Measurements from ENCODE around the gene PLA2G6.
A peak's percentile ranks its signal among the peaks of the same experiment; 100 is the strongest.
"Not testable (repeated sequence)": the region's sequence is repeated elsewhere in the genome, so short reads cannot be mapped to it uniquely, and the experiment has no call there.

PLA2G6 gene

DNA sequence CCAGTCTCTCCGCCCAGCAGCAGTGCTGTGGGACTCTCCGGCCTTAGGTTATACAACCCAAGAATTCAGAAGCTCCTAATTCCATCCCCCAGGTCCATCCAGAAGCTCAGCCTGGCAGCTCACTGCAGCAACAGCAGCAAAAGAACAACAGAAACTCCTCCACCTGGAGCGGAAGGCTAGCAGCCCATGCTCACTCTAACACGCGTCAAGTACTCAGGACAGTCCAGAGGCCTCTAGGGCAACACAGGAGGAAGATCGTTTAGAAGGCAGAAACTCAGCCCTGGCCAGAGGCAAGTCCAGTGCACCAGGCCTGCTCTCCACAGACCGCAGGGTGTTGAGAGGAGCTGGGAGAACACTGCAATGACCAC lies 17.1 kb downstream of the PLA2G6 start:
- no peak for DNase-seq

DNA sequence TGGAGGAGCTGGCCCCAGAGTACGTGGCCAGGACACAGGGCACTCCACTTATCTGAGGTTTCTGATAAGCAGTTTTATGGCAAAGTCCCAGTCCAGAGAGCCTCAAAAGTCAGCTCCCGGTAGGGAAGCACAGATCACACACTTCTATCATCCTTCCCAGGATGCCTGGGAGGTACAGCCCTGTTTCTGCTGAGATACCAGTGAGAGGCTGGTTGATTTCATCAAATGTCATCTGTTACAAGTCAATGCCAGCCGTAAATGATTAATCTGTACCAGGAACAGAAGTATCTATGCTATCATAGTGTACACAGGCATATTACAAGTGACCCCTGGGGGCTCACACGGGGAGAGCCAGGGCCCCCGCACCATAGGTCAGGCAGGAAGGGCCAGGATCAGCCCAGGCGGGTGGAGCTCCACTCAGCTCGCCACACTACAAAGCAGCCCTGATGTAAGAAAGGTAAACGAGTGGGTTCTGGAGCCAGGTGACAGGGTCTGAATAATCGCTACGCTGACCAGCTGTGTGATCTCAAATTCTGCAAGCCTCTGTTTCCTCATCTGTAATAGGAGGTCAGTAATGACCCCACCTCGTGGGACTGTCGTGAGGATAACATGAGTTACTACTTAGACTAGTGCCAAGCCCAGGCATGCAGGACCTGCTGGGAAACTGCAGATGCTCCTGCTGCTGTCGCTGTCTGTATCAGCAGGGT lies 17.6 kb downstream of the PLA2G6 start:
- DNase-seq: no peak

DNA sequence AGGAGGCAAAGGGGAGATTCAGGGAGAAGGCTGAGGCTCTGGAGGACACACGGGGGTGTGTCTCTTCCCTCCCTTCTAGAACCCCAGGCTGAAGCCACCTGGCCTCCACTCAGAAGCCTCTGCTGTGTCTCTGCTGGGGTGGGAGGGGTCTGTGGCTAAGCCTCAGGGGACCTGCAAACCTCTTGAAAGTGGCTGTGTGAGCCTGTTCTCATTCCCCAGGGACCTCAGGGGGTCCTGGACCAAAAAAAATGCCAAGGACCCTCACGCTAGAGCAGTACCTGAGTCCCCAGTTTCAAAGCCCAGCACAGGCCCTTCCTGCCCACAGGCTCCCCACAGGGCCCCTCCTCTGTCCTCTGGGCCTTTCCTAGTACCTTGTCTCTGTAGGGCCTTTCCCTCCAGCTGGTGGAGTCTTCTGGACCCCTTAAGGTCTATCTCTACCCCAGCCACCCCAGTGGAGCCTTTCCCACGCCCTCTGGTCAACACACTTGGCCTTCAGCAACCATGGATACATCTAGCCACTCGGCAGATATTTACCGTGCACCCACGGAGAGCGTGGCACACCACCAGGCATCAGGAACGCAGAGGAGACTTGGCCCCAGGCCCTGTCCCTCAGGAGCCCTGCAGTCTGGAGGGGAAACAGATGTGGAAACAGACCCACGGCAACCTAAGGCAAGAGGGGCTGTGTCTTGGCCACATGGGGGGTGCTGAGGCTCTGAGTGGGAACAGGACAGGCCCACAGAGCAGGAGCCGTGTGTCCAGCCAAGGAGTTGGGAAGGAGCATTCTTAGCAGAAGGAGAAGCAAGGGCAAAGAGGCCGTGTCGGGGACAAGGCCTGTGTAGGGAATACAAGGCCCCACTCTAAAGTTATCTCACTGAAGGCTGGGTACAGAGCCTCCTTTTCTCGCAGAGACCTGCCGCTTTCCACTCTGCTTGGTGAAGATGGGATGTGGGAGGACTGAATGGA lies 18.5 kb downstream of the PLA2G6 start:
- DNase-seq: no peak

DNA sequence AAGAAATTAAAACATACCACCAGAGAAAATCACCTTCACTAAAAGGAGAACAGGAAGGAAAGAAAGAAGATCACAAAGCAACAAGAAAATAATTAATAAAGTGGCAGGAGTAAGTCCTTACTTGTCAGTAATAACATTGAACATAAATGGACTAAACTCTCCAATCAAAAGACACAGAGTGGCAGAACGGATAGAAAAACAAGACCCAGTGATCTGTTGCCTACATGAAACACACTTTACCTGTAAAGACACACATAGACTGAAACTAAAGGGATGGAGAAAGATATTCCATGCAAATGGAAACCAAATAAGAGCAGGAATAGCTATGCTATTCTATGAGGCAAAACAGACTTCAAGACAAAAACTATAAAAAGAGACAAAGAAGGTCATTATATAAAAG lies 25.9 kb downstream of the PLA2G6 start:
- DNase-seq: no peak

DNA sequence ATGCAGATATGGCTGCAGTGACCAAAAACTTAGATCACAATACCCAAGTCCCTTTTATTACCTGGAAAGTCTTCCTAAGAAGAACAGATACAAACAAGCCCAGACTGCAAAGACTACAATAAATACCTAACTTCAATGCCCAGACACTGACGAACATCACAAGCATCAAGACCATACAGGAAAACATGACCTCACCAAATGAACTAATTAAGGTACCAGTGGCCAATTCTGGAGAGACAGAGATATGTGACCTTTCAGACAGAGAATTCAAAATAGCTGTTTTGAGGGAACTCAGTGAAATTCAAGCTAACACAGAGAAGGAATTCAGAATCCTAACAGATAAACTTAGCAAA lies 27.1 kb downstream of the PLA2G6 start:
- not testable (repeated sequence) for DNase-seq

DNA sequence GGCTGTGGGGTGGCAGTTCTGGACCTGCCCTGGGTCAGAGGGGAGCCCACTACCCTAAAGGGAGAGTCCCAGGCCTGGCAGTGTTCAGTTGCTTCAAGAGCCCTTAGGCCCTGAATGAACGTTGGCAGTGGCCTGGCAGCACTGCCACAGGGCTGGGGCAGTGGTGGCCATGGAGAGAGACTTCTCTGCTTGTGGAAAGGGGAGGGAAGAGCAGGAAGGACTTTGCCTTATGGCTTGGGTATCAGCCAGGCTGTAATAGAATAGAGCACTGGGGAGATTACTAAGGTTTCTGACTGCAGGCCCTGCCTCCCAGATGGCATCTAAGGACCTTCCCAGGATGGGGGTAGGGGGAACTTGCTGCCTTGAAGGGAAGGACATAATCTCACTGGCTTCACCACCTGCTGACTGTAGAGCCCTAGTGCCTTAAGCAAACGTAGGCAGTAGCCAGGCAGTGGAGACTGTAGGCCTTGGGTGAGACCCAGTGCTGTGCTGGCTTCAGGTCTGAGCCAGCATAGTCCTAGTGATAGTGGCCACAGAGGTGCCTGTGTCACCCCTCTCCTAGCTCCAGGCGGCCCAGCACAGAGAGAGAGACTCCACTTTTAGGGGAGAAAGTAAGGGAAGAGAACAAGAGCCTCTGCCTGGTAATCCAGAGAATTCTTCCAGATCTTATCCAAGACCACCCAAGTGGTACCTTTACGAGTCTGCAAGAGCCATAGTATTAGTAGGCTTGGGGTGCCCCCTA lies 27.6 kb downstream of the PLA2G6 start:
- no peak for DNase-seq

DNA sequence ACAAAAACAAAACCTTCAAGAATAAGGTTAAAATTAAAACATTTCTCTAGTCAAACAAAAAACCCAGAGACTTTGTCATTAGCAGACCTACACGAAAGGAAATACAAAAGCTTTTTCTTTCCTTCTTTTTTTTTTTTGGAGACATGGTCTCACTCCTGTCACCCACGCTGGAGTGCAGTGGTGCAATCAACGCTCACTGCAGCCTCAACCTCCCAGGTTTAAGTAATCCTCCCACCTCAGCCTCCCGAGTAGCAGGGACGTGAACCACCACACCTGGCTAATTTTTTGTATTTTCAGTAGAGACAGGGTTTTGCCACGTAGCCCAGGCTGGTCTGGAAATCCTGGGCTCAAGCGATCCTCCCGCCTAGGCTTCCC lies 30.5 kb downstream of the PLA2G6 start:
- no peak for DNase-seq

DNA sequence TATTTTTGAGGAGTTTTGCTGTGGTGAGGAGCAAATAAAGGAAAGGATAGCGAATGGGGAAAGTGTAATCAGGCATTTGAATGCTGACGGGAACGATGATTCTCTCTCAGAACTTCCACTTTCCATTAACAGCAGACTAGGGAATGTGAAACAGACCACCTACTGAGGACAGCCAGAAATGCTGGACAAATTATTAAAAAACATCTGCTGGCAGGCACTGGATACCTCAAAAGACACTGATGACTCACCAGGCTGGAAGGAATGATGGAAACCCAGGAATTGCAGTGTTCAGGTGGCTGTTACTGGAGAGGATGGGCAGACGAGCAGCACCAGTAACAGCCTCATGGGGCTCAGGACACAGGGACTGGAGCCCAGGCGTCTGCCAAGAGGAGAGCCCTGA lies 33.4 kb downstream of the PLA2G6 start:
- DNase-seq: peak; percentile 74

DNA sequence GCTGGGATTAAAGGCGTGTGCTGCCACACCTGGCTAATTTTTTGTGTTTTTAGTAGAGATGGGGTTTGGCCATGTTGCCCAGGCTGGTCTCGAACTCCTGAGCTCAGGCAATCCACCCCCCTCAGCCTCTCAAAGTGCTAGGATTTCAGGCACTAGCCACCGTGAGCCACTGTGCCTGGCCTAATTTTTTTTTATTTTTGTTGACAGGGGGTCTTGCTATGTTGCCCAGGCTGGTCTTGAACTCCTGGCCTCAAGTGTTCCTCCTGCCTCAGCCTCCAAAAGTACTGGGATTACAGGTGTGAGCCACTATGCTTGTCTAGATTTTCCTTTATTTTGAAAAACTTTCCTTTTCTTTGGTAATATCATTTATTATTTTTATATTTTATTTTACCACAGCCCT lies 35.5 kb downstream of the PLA2G6 start:
- not testable (repeated sequence) for DNase-seq

DNA sequence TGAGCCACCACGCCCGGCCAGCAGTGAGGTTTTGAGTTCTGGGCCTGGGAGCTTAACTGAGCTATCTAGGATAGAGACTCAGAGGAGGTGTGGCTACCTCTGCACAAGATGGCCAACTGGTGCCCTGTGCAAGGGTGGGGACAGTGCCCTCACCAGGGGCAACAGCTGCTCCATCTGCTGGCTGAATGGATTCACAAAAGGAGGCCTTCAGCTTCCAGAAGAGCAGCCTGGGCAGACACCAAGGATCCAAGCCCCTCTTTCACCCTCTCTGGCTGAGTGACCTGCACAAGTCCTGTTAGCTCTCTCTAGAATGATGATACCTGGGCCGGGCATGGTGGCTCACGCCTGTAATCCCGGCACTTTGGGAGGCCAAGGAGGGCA lies 37.6 kb downstream of the PLA2G6 start:
- no peak for DNase-seq

DNA sequence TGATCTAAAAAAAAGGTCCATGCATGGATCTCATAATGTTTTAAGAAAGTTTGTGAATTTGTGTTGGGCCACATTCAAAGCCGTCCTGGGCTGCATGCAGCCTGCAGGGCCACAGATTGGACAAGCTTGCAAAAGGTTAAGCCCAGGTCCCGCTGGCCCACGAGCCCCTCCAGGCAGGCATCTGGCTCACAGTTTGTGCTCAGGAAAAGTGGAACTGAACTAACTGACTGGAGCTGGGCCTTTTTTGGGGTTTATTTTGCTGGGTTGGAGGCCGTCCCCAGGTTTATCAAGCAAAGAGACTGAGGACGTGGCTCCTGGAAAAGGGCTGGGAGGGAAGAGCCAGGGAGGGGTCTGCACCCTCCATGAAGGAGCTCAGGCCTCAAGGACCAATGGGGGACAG lies 39.0 kb downstream of the PLA2G6 start:
- DNase-seq: no peak

DNA sequence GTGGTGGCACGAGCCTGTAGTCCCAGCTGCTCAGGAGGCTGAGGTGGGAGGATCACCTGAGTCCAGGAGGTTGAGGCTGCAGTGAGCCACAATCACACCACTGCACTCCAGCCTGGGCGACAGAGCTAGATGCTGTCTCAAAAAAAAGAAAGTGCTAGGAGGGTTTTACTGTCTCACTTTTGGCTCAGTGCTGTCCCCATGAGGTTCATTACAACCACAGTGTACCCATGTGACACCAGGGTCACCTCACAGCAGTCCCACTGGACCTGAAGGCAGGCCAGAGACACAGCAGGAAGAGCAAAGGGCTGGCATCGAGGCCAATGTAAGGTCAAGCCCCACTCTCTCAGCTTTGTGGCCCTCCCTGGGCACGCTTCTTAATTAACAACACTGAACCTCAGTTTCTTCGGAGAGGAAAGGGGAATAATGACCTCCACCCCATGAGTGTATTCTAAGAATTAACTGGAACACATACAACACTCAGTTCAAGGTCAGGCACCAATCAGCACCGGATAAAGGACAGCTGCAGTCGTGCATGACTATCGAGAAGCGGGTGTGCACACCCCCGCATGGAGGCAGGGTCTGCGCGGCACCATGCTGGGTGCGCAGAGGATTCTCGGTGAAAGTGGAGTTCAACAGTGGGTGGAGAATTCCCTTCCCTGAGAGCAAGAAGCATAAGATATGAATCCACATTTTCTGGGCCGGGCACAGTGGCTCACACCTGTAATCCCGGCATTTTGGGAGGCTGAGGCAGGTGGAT lies 40.2 kb downstream of the PLA2G6 start:
- no peak for DNase-seq

DNA sequence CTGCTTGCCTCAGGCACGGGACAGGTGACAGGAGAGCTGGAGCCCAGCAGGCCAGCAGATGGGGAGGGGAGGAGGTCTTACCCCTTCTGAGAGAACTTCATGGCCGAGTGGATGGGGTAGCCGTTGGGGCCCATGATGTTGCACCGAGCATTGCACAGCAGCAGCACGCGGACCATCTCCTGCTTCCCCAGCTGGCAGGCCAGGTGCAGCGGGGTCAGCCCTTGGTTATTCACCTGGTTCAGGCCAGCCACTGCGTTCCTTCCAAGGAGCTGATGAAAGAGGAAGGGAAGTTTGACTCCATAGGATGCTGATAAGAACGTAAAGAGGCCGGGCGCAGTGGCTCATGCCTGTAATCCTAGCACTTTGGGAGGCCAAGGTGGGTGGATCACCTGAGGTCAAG lies 41.7 kb downstream of the PLA2G6 start:
- DNase-seq: no peak

DNA sequence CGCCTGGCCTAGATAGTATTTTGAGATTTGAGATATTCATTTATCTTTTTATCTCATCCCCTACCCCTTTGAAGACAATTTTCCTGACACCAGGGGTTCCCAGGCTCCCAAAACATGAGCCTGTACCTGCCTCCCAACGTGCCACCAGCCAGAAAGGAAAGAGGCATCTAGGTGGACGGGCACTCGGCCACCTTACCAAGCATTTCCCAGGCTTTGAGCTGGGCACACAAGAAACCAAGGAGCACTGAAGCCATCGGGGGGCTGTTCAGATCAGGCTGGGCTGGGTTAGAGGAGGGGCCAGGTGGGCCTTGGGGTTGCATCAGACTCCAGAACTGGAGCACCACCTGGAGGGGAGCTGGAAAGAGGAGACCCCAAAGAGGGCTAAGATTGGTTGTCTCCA lies 42.7 kb downstream of the PLA2G6 start:
- no peak for DNase-seq

DNA sequence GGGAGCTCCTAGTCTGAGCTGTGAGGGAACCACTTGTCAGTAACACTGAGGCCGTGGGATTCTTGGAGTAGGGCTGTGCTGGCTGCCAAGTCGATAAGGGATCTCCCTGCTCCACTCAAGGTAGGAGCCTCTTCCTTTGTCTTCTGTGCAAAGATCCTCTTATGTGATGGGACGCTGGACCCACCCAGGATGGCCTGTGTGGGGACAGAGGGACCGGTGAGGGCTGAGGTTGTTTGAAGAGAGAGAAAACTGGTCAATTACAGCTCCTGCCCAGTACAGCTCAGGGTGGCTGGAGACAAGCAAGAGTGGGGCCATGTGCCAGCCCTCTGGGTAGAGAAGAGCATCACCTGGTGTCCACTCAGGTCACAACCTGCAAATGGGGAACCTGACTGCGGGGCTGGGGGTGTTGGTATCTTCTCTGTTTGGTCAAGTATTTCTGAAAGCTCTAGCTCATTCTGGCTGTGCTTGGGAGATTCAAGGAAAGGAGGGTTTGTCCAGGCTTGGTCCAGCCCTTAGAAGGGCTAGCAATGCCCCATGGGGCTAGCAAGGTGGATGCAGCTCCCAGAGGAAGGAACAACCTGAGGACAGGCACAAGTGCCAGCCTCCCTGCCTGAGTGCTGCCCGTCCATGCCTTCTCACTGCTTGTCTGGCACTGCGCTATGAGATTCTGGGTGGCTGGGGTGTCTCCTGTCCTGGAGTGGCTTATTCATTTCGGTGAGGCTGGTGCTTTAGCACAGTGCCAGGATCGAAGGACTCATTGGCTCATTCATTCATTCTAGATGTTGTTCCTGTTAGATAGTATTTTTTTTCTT lies 43.5 kb downstream of the PLA2G6 start:
- no peak for DNase-seq

DNA sequence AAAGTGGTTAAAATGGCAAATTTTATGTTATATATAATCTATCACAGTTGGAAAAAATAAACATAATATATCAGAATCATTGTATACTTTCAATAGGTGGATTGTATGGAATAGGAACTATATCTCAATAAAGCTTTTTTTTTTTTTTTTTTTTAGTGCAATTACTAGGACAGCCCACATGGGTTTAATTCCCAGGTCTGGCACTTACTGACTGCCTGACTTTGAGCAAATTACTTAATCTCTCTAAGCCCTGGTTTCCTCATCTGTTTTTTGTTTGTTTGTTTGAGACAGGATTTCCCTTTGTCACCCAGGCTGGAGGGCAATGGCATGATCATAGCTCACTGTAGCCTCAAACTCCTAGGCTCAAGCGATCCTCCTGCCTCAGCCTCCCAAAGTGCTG lies 45.0 kb downstream of the PLA2G6 start:
- DNase-seq: no peak

DNA sequence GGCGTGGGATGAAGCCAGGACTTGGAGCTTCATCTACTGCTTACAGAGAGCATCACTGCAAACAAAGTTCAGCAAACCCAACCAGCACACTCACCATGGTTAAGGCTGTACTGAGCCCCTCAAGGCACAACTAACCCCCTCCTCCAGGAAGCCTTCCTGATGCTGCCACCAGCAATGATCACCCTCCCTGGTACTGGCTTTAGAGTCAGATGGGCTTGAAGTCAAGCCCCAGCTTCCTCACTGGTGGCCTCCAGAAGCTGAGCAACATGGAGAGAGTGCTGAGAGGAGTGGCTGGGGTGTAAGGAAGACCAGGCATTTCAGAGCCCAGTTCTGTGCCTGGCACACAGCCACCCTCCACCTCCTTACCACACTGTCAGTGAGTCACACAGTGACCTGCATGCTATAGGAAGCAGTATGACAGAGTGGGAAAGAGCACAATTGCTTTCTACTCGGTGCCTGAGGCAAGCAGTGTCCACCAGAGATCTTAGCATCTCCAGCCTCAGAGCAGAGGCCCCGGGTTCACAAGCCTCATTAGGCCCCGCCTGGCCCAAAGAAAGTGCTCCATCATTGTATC lies 46.4 kb downstream of the PLA2G6 start:
- peak; percentile 84 for DNase-seq

DNA sequence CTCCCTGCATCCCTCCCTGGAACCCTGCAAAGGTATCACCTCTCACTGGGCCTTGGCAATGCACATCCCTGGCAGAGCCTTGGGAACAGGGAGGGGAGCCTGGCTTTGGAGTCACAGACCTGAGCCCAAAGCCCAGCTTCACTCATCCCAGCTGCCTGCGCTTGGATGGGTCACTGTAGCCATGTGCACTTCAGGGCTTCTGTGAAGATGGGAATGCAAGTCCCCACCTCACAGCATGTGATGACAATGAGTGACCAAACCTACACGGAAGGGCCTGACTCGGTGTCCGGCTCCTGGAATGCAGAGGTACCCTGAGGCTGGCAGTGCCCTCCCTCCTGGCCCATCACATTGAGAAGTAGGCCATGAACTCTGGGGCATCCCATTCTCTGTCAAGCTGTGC lies 48.3 kb downstream of the PLA2G6 start:
- DNase-seq: no peak

DNA sequence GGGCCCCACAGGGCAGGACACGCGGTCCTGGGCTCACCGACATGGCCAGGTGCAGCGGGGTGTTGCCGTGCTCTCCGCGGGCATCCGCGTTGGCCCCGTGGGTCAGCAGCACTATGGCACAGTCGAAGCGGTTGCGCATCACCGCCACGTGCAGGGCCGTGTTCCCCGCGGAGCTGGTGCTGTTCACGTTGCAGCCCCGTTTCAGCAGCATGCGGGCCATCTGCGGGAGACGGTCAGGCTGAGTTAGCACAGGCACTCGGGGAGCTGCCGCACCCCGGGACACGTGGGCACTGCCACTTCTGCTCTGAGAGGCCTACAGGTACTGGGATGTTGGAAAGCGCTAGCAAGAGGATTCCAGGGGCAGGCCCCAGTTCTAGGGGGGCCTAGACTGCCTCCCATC lies 48.8 kb downstream of the PLA2G6 start:
- no peak for DNase-seq

DNA sequence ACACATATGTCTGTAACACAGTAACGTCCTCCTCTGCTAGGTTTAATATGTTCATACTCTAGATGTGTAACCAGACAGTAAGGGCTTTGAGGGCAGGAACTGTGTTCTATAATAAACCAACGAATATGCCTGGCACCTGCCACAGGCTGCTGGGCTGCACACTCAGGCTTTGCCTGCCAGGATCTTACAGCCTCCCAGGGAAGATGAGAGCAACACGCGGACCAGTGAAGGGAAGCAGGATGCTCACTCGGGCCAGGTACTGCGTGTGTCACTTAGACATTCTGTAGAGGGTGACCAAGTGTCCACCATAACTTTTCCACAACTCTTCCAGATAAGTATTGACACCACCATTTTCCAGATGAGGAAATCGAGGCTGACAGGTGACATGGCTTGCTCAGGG lies 49.5 kb downstream of the PLA2G6 start:
- no peak for DNase-seq

DNA sequence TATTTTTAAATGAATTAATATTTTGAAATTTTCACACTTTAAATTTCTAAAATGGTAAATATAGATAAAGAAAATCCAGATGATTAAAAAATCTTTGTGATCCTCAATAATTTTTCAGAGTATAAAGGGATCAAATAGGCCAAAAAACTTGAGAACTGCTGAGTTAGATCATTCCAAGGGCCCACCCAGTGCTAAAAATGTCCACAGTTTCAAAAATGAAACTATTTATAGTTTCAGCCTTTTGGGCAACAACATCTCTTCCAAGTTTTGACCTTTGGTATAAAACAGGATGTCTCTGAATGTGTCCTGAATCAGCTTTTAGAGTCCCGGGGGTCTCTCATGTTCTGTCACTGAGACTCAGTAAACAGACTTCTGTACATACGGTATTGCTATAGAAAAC lies 50.2 kb downstream of the PLA2G6 start:
- no peak for DNase-seq

DNA sequence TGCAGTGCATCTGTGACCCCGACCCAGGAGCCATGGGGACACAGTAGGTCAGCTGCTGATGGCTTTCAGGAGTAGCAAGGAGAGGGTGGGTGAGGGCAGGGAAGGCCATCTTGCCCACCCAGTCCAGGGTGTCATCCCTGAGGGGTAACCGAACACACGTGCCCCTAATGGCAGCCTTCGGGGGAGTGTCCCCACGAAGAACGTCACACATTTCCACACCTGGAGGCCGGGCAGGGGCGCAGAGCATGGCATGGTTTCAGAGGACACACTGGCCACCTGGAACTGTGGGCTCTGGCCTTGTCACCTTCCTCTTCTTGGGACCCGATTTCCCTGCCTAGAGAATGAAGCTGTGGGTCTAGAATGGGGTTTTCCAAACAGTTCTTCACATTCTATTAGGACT lies 51.8 kb downstream of the PLA2G6 start:
- no peak for DNase-seq

All from fibroblast of skin of right quadriceps (primary cell).